ENCODE measurements around the gene IRAK2. TPM values are rescaled to one million over a fixed set of nuclear protein-coding genes. Genes with fewer than 3 reads are reported as not detected.
A peak's percentile ranks its signal among the peaks of the same experiment; 100 is the strongest.

Gene IRAK2
- total and polyA plus RNA-seq, 12 donors, result 0.73 to 3.6 (median 1.3) TPM

GRCh38 chr3:10224794-10225665, 60.3 kb downstream of the IRAK2 start:
- 57 to 66% methylated on average over 4 of the region's 4 CpGs for WGBS, 2 donors
- Histone ChIP-seq H3K4me3 (no peak overlapping the region), H3K4me1 (peaks cover 0 to 54% (median 6%) of the 10 kb centered on the region in 9 donors), H3K36me3 (peaks cover 0 to 44% (median 0%) of the 10 kb centered on the region in 9 donors), H3K27ac (peak overlapping the region in 2 of 10 donors; percentile 20 to 42), H3K27me3 (no peaks in the 10 kb centered on the region), H3K9me3 (no peaks in the 10 kb centered on the region)
- DNase-seq (peak; percentile 53 to 74), ATAC-seq (peak; percentile 72 to 93 (median 86))
- intact Hi-C loops (cut with DNase I), result loop anchor here in 9 of 10 donors (2.0 to 10.0 kb wide), 10 partner anchors 38 to 510 kb away; partner anchors contain the start of genes IRAK2 (in 6 of the 9), CRELD1 (in 3 of the 9) and BRK1 (in 1 of the 9)
- peak; percentile 62 to 86 (median 84) for TF ChIP-seq CTCF (IDR thresholded peaks at IDR 0.05)

- TF ChIP-seq CTCF (IDR thresholded peaks at IDR 0.05), result no peak
- Histone ChIP-seq H3K27me3 (no peaks in the 10 kb centered on the region), H3K9me3 (no peaks in the 10 kb centered on the region), H3K4me1 (peaks cover 0 to 43% (median 6%) of the 10 kb centered on the region in 9 donors), H3K27ac (no peak overlapping the region), H3K36me3 (peaks cover 0 to 42% (median 0%) of the 10 kb centered on the region in 9 donors), H3K4me3 (no peak overlapping the region)
- ATAC-seq (no peak), DNase-seq (no peak)
- intact Hi-C loops (cut with DNase I), result loop anchor here in 7 of 10 donors (5.0 to 10.0 kb wide), 5 partner anchors 39 to 511 kb away; partner anchors contain the start of genes CRELD1 (in 3 of the 7) and IRAK2 (in 3 of the 7)
- 68 to 76% methylated on average over 10 of the region's 10 CpGs for WGBS, 2 donors
Measured at GRCh38 chr3:10226293-10226692, 61.6 kb downstream of the IRAK2 start.

- ATAC-seq (peak in 3 of 8 donors; percentile 22 to 41 (median 39)), DNase-seq (no peak)
- intact Hi-C loops (cut with DNase I), result loop anchor here in 7 of 10 donors (5.0 to 10.0 kb wide), 5 partner anchors 41 to 514 kb away; partner anchors contain the start of genes CRELD1 (in 3 of the 7) and IRAK2 (in 3 of the 7)
- 77 to 82% methylated on average over 4 of the region's 4 CpGs for WGBS, 2 donors
- H3K9me3 ChIP-seq, result no peaks in the 10 kb centered on the region
- H3K4me1 ChIP-seq, result peaks cover 0 to 36% (median 6%) of the 10 kb centered on the region in 9 donors
- H3K27me3 ChIP-seq, result no peaks in the 10 kb centered on the region
- H3K36me3 ChIP-seq, result peaks cover 0 to 43% (median 0%) of the 10 kb centered on the region in 9 donors
- peak overlapping the region in 2 of 10 donors; percentile 9 to 75 for H3K27ac ChIP-seq
- TF ChIP-seq CTCF (IDR thresholded peaks at IDR 0.05), result no peak
- no peak overlapping the region for H3K4me3 ChIP-seq
Measured at GRCh38 chr3:10228248-10228950, 63.7 kb downstream of the IRAK2 start.

GRCh38 chr3:10229576-10229975, 64.9 kb downstream of the IRAK2 start:
- peaks cover 0 to 50% (median 0%) of the 10 kb centered on the region in 9 donors for H3K36me3 ChIP-seq
- TF ChIP-seq CTCF (IDR thresholded peaks at IDR 0.05), result no peak
- 92 to 95% methylated on average over 7 of the region's 7 CpGs for WGBS, 2 donors
- no peak for ATAC-seq
- H3K27ac ChIP-seq, result no peak overlapping the region
- intact Hi-C loops (cut with DNase I), result loop anchor here in 7 of 10 donors (5.0 to 10.0 kb wide), 5 partner anchors 42 to 515 kb away; partner anchors contain the start of genes CRELD1 (in 3 of the 7) and IRAK2 (in 3 of the 7)
- H3K4me3 ChIP-seq, result no peak overlapping the region
- H3K9me3 ChIP-seq, result no peaks in the 10 kb centered on the region
- H3K27me3 ChIP-seq, result no peaks in the 10 kb centered on the region
- peaks cover 0 to 25% (median 6%) of the 10 kb centered on the region in 9 donors for H3K4me1 ChIP-seq
- no peak for DNase-seq

Data from heart right ventricle (tissue), 16 donors.